Measurements from ENCODE around the gene JAK2. TPM values are rescaled to one million over a fixed set of nuclear protein-coding genes. Genes with fewer than 3 reads are reported as not detected.

JAK2 gene
- total and polyA plus RNA-seq, 9 of the 15 experiments (the other 6 are each of a cell fraction or from before 2014, with no cell fraction given): 4.7 to 23.4 (median 15.3) TPM

GRCh38 chr9:5008202-5008601 is 23.1 kb downstream of the JAK2 start (continued):
- TF ChIP-seq, protein P1, sequence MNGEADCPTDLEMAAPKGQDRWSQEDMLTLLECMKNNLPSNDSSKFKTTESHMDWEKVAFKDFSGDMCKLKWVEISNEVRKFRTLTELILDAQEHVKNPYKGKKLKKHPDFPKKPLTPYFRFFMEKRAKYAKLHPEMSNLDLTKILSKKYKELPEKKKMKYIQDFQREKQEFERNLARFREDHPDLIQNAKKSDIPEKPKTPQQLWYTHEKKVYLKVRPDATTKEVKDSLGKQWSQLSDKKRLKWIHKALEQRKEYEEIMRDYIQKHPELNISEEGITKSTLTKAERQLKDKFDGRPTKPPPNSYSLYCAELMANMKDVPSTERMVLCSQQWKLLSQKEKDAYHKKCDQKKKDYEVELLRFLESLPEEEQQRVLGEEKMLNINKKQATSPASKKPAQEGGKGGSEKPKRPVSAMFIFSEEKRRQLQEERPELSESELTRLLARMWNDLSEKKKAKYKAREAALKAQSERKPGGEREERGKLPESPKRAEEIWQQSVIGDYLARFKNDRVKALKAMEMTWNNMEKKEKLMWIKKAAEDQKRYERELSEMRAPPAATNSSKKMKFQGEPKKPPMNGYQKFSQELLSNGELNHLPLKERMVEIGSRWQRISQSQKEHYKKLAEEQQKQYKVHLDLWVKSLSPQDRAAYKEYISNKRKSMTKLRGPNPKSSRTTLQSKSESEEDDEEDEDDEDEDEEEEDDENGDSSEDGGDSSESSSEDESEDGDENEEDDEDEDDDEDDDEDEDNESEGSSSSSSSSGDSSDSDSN (IDR thresholded peaks at IDR 0.05; ENCODE audit: borderline replicate concordance in 1 of 2, low read depth in 2 of 2, low read length in 2 of 2): no peak
- TF ChIP-seq ZNF347 (CRISPR knock-in tag; IDR thresholded peaks at IDR 0.05; ENCODE audit: low read depth) (no peak), SMAD2 (IDR thresholded peaks at IDR 0.05; ENCODE audit: low read depth, low read length) (no peak), RBM25 (IDR thresholded peaks at IDR 0.05; ENCODE audit: low read depth, low read length, severe bottlenecking) (no peak)
- TF ChIP-seq, protein P2, sequence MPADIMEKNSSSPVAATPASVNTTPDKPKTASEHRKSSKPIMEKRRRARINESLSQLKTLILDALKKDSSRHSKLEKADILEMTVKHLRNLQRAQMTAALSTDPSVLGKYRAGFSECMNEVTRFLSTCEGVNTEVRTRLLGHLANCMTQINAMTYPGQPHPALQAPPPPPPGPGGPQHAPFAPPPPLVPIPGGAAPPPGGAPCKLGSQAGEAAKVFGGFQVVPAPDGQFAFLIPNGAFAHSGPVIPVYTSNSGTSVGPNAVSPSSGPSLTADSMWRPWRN (IDR thresholded peaks at IDR 0.05; ENCODE audit: low read depth): no peak
- TF ChIP-seq, protein P3, sequence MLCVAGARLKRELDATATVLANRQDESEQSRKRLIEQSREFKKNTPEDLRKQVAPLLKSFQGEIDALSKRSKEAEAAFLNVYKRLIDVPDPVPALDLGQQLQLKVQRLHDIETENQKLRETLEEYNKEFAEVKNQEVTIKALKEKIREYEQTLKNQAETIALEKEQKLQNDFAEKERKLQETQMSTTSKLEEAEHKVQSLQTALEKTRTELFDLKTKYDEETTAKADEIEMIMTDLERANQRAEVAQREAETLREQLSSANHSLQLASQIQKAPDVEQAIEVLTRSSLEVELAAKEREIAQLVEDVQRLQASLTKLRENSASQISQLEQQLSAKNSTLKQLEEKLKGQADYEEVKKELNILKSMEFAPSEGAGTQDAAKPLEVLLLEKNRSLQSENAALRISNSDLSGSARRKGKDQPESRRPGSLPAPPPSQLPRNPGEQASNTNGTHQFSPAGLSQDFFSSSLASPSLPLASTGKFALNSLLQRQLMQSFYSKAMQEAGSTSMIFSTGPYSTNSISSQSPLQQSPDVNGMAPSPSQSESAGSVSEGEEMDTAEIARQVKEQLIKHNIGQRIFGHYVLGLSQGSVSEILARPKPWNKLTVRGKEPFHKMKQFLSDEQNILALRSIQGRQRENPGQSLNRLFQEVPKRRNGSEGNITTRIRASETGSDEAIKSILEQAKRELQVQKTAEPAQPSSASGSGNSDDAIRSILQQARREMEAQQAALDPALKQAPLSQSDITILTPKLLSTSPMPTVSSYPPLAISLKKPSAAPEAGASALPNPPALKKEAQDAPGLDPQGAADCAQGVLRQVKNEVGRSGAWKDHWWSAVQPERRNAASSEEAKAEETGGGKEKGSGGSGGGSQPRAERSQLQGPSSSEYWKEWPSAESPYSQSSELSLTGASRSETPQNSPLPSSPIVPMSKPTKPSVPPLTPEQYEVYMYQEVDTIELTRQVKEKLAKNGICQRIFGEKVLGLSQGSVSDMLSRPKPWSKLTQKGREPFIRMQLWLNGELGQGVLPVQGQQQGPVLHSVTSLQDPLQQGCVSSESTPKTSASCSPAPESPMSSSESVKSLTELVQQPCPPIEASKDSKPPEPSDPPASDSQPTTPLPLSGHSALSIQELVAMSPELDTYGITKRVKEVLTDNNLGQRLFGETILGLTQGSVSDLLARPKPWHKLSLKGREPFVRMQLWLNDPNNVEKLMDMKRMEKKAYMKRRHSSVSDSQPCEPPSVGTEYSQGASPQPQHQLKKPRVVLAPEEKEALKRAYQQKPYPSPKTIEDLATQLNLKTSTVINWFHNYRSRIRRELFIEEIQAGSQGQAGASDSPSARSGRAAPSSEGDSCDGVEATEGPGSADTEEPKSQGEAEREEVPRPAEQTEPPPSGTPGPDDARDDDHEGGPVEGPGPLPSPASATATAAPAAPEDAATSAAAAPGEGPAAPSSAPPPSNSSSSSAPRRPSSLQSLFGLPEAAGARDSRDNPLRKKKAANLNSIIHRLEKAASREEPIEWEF (CRISPR knock-in tag; IDR thresholded peaks at IDR 0.05): no peak
- TF ChIP-seq, protein P4, sequence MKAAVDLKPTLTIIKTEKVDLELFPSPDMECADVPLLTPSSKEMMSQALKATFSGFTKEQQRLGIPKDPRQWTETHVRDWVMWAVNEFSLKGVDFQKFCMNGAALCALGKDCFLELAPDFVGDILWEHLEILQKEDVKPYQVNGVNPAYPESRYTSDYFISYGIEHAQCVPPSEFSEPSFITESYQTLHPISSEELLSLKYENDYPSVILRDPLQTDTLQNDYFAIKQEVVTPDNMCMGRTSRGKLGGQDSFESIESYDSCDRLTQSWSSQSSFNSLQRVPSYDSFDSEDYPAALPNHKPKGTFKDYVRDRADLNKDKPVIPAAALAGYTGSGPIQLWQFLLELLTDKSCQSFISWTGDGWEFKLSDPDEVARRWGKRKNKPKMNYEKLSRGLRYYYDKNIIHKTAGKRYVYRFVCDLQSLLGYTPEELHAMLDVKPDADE (conservative IDR thresholded peaks at IDR 0.05; ENCODE audit: control insufficient read depth, low read depth, low read length): no peak
